GM18868 (cell line): ENCODE results near the gene EGLN3.
"Not testable (repeated sequence)": the region's sequence is repeated elsewhere in the genome, so short reads cannot be mapped to it uniquely, and the experiment has no call there.

Experiments
- ATAC-seq: cut with Tn5 transposase; IDR thresholded peaks from one replicate; pipeline ENCODE4 v1.9.1; 2021; ENCODE audit warnings: mild to moderate bottlenecking, moderate library complexity; ENCODE audit not compliant: unreplicated experiment

EGLN3 gene

GRCh38 chr14:33938131-33938949, 12.5 kb downstream of the EGLN3 start:
- peak; percentile 72 for ATAC-seq

DNA sequence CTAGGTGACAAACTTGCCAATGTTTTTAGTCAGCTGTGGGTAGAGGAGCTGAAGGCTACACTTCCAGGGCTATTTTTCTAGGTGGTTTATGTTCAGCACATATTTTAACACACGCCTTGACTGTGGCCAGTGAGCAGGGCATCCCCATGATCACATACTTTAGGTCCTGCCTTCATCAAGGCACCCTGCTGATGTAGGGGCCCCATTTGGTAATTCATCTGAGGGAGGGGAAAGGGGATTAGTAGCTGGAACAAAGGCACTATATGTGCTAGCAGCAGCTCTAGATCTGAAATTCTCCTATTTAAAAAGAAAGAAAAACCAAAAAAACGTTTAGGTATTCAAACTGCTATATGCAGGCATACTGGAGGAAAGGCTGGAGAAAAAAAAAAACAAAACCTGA, 14.5 kb downstream of the EGLN3 start:
- ATAC-seq, result no peak

- no peak for ATAC-seq
These were observed 15.9 kb downstream of the EGLN3 start for GRCh38 chr14:33934938-33935337.

GRCh38 chr14:33934043-33934750, 16.7 kb downstream of the EGLN3 start:
- ATAC-seq, result no peak

- ATAC-seq, result no peak
These were observed 17.4 kb downstream of the EGLN3 start for GRCh38 chr14:33933386-33933933.

DNA sequence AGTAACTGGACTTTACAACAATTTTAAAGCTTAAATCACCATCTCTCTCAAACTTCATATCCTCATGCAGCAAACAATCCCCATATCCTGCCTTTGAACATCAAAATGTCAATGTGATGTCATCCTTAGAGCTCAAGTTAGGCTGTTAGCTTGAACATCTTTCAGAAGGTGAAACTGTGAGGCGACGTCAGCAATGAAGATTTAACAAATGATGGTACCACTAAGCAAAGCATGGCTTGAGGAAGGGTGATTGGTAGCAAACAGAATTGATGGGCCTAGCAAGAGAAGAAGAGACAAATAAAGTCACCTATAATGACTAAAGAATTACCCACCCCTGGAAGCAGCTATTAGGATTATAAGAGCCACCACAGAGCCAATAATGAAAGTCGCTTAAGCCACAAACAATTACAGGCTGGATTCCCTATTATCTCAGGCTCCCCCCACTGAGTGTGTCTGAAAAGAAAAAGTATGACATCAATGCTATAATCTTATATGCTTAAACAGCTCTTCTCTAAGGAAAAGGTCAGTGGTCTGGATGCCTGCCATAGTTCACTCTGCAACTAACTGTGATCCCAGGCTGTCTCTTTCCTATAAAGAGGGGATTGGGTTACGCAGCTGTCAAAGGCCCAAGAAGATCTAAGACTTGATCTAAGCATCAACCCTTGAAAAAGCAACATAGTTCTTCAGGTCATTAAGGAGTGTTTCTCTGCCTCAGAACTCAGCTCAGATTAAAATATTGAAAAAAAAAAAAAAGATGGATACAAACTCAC, 18.1 kb downstream of the EGLN3 start:
- ATAC-seq, result no peak

GRCh38 chr14:33932033-33932432, 18.8 kb downstream of the EGLN3 start:
- ATAC-seq, result no peak

- ATAC-seq, result no peak
These were observed 19.4 kb downstream of the EGLN3 start for GRCh38 chr14:33931461-33931860.

- no peak for ATAC-seq
These were observed 20.4 kb downstream of the EGLN3 start for GRCh38 chr14:33930439-33930838.

DNA sequence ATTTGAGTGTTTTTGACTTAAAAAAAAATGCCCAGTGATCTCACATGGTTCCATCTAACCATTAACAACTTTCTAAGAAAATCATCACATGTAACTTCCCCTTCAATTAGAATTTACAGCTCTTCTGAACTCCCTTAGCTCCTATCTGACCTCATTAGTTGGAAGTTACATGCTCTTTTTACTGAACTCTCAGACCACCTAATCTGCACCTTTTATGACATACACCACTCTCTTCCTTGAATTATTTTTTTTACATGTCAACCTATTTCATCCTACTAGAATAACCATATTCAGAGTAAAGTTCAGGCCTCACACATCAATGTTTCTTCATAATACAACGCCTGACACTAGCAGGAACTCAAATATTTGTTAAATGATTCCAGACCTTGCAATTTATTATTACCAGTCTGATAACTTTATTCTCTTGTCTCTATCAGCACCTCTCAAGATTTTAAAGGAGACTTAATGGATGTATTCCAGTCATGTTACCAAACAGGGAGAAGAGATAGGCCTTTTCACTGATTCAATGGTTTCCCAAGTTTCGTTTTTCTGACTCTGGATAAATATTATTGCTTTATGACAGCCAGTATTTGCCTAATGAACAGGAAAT, 21.0 kb downstream of the EGLN3 start:
- no peak for ATAC-seq

DNA sequence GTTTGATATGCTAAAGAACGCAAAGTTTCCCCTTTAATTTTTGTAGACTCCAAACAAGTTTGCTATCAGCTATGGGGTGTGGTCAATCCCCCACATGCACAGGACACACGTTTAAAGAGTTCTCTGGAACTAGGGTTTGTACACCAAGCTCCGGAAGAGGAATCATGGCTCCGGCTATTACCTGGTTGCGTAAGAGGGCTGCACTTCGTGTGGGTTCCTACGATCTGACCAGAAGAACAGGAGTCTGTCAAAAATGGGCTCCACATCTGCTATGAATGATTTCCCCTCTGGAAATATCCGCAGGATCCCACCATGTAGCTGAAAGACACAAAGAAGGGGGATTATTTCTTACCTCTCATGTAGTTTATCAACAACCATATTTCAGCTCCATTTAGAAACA, 22.0 kb downstream of the EGLN3 start:
- no peak for ATAC-seq

- no peak for ATAC-seq
These were observed 22.9 kb downstream of the EGLN3 start for GRCh38 chr14:33927944-33928343.

- not testable (repeated sequence) for ATAC-seq
These were observed 23.9 kb downstream of the EGLN3 start for GRCh38 chr14:33926967-33927366.

DNA sequence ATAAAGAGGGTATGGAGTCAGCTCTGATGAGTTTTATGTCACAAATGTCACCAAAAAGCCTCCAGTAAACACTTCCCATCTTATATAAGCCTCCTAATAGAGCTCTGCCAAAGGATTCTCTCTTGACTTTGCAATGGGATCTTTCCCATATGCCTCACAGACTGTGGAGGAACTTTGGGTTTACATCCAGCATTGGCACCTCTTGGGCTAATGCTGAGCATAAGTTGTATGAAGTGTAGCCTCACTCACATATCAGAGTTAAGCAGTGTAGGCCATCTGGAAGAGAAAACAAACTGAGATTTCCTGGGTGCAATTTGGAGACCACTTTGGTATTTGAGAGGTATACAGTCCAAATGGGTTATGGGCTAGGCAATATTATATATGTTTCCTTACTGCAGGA, 24.9 kb downstream of the EGLN3 start:
- no peak for ATAC-seq

GRCh38 chr14:33925235-33925634, 25.6 kb downstream of the EGLN3 start:
- ATAC-seq, result no peak

GRCh38 chr14:33924566-33925100, 26.2 kb downstream of the EGLN3 start:
- ATAC-seq, result no peak

DNA sequence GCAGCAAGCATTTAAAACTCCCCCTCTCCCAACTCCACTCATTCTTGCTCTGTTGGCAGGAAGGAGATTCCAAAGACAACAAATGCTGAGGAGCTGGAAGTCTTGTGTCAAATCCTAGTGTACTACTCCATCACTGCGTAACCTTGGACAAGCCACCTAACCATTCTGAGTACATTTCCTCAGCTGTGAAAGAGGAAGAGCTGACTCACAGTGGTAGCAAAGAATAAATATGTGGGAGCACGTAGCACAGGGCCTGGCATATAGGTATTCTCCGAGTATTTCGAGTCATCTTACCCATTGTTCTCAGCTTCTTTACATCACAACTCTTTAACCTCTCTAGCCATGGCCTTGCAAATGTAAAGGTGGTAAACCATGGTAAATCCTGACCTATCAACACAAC, 28.7 kb downstream of the EGLN3 start:
- no peak for ATAC-seq

- ATAC-seq, result no peak
These were observed 32.6 kb downstream of the EGLN3 start for GRCh38 chr14:33918256-33918655.

GRCh38 chr14:33917661-33918060, 33.2 kb downstream of the EGLN3 start:
- no peak for ATAC-seq

- no peak for ATAC-seq
These were observed 34.0 kb downstream of the EGLN3 start for GRCh38 chr14:33916663-33917565.
